Activated effector memory CD4-positive, alpha-beta T cell treated with anti-CD3 and anti-CD28 coated beads, Interleukin-2, amount 50 U/mL, for 16 hours (primary cell): Measurements from ENCODE around the gene ALG1.
"Not testable (repeated sequence)": the region's sequence is repeated elsewhere in the genome, so short reads cannot be mapped to it uniquely, and the experiment has no call there.

Experiments
- DNase-seq: peaks from one replicate; pipeline ENCODE4 v3.0.0-alpha.2; 2020

ALG1 gene

DNA sequence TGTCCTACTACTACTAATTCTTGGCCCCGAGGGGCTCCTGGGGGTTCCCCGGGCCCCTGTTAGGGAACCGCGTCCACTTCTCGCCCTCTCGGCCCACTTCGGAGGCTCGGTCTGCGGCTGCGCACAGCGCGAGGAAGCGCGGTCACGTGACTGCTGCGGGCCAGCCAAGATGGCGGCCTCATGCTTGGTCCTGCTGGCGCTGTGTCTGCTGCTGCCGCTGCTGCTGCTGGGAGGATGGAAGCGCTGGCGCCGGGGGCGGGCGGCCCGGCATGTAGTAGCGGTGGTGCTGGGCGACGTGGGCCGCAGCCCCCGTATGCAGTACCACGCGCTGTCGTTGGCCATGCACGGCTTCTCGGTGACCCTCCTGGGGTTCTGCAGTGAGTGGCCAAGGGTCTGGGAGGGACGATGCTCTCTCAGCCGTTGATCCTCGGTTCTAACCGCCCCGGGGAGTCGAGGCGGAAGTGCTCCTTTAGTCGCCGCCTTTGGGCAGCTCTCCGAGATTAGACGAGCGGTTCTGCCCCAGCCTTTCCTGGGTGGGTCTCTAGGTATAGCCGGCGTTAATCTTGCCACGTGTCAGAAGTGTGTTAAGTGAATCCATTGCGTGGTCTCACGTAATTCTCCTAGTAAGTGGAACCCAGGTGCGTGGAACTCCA is at the start of gene ALG1:
Gene ALG1, plus strand, starts transcription at position 163 of the 653 bp plus-strand sequence. Its CDS starts 7 bp downstream, at position 170.
- peak; percentile 96 for DNase-seq

DNA sequence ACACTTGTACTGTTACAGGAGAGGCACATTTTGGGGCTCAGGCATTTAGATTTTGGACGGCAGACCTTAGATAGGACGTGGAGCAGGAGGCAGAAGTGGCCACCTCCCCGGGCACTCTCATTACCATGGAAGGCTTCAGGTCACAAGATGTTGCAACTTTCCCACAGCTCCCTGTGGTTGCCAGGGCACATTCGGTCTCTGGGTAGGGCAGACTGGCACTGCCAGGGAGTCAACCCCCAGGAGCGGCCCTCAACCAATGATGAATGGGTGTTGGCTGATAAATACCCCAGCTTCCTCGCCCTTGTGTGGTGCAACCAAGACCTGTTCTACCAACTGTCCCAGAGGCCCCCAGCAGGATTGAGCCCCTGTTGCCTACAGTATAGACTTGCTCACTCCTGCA is 49.1 kb upstream of the ALG1 start:
- DNase-seq, result no peak

- DNase-seq, result no peak
Observed at GRCh38 chr16:5024632-5025031, 47.0 kb upstream of the ALG1 start.

DNA sequence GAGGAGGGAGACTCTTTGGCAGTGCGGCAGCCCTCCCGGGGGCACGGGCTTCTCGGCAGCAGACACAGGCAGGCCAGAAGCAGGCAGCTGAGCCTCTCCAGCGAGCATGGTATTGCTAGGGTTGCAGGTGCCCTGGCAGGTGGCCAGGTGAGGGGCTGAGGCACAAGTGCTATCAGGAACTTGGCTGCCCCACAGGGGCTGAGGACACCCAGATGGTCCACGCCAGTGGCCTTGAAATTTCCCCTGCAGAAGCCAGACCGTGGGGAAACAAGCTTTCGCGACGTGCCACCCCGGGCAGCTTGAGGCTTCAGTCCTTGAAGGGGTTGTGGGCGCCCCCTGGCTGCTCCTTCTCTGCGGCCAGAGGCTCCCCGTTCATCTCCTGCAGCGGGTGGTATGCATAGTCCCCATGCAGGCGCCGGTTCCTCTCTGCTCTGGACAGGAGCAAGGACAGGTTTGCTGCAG is 46.4 kb upstream of the ALG1 start:
- DNase-seq, result no peak

- no peak for DNase-seq
Observed at GRCh38 chr16:5026664-5027063, 45.0 kb upstream of the ALG1 start.

DNA sequence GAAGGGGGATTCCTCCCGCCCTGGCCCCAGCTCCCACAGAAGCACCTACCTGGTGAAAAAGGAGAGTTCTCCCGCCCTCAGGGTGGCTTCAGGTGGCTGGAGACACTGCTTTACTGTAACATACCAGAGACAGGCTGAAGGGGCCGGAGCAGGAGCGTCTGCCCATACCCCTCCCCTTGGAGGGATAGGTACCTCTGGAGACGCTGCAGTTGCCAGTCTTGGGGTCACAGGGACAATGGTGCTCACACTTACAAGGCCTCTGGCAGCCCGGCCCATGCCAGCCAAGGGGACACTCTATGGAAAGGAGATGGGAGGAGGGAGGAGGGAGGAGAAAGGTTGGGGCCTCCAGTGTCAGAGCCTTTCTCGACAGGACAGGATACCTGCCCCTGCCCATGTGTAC is 44.6 kb upstream of the ALG1 start:
- DNase-seq, result no peak

DNA sequence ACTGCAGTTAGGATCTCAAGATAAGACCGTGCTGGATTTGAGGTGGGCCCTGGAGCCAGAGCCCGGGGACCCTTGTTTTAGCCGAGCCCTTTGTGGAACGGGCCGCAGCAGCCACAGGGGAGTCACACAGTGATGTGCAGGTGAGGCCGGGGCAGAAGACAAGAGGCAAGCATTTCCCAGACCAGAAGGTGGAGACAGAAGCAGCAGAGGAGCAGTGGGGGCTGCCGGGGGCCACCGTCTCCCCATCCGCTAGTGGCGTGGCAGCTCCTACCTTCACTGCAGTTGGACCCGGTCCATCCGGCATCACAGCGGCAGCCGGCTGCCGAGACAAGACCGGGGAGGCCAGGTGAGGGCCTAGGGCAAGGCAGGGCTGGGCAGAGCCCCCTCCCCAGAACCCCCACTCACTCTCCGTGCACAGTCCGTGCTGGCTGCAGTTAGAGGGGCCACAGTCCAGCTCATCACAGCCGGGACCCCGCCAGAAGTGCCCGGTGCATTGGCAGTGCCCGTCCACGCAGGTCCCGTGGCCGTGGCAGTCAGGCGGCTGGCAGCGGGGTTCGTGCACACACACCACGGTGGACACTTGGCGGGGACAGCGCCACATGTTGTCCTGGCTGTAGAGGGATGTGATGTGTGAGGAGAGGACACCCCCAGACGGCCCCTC is 43.9 kb upstream of the ALG1 start:
- DNase-seq, result no peak

DNA sequence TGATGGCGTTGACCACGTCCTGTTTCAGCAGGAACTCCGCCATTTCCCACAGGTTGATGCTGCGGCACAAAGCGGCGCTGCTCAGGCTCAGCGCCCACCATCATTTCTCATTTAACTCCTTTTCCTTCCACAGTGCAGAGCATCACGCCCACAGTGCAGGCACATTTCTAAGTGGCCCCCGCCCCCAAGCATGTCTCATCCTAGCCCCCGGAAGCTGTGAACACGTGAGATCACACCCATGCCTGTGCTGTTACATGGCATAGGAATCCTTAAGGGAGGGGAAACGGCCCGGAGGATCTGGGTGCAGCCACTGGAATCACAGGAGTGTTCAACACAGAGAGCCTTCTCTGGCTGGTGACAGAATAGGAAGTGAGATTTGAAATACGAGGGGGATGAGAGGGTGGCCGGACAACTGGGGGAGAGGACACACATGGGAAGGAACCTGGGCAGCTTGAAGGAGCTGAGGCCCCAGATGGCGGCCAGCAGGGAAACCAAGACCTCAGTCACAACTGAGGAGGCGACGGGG is 42.6 kb upstream of the ALG1 start:
- DNase-seq, result no peak

- no peak for DNase-seq
Observed at GRCh38 chr16:5030251-5030870, 41.3 kb upstream of the ALG1 start.

GRCh38 chr16:5031601-5032000 is 40.0 kb upstream of the ALG1 start:
- no peak for DNase-seq

DNA sequence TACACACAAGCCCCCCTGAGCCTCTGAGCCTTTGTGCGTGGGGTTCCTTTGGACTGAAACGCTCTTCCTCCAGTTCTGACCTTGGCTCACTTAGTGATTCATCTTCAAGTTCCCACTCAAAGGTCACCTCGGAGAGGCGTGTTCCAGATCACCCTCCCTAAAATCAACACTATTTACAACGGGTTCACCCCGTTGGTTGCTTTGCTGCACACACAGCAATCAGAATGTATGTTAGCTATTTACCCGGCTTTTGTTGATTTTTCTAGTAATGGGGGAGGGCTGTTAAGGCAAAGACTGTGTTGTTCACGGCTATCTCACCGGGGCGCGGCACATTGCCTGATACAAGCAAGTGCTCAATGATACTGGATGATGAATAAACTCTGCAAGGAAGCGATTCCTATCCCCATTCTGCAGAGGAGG is 38.9 kb upstream of the ALG1 start:
- DNase-seq, result no peak

DNA sequence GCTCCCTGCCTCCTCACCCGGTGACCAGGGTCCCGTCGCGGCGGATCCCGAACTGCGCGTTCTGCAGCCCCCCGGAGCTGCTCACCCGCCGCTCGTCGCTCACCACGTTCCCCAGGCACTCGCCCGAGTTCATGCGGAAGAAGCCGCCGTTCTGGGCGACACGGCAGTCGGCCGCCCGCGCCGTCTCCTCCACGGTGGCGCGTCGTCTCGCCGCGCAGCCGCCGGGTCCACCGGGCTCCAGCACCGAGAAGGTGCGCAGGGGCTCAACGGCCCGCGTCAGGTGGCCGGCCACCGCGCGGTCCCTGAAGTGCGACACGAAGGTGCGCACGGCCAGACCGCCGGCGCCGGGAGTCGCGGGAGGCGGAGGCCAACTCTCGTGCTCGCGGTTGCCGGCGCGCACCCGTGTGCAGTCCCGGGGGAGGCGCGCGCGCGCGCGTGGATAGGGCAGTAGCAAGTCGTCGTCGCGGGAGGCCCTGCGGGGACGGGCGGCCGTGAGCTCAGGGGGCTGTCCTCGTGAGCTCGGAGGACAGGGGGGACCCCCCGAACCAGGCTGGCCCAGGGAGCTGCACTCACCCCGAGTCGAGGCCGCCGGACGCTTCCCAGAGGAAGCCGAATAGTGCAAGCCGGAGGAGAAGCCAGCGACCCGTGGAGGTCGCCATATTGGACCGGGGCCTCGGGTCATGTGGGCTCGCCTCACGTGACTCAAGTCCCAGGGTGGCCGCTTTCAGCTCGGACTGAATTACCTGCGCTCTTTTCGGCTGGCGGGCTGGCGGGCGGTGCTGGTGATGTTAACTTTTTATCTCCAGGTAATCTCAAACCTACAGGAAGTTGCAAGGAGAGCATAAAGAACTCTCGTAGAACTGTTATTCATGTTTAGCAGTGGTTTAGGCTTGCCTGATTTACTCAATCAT is 38.1 kb upstream of the ALG1 start, which contains the start of gene NAGPA:
Gene NAGPA, minus strand, starts transcription at position 680 of the 911 bp plus-strand sequence. Its CDS starts 21 bp downstream, at position 659.
- peak; percentile 94 for DNase-seq

DNA sequence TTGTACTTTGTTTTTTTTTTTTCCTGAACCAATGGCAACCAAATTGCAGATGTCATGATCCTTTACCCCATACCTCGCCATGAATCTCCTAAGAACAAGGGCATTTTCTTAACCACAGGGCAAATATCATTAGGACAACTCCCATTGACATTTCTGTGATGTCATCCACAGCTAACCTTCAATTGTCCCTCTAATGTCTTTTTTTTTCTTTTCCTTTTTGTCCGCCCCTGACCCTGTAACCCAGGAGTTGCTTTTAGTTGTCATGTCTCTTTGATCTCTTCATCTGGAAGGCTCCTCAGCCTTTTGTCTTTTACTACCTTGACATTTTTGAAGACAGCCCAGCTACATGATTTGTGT is 37.5 kb upstream of the ALG1 start:
- no peak for DNase-seq

DNA sequence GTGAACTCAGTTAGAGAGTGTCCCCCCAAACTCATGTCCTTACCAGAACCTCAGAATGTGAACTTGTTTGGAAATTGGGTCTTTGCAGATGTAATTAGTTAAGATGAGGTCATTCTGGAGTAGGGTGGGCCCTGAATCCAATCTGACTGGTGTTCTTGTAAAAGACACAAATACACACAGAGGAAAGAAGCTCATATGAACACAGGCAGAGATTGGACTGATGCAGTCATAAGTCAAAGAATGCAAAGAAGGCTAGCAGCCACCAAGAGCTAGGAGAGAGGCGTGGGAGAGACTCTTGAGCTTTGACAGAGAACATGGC is 35.8 kb upstream of the ALG1 start:
- DNase-seq, result no peak

DNA sequence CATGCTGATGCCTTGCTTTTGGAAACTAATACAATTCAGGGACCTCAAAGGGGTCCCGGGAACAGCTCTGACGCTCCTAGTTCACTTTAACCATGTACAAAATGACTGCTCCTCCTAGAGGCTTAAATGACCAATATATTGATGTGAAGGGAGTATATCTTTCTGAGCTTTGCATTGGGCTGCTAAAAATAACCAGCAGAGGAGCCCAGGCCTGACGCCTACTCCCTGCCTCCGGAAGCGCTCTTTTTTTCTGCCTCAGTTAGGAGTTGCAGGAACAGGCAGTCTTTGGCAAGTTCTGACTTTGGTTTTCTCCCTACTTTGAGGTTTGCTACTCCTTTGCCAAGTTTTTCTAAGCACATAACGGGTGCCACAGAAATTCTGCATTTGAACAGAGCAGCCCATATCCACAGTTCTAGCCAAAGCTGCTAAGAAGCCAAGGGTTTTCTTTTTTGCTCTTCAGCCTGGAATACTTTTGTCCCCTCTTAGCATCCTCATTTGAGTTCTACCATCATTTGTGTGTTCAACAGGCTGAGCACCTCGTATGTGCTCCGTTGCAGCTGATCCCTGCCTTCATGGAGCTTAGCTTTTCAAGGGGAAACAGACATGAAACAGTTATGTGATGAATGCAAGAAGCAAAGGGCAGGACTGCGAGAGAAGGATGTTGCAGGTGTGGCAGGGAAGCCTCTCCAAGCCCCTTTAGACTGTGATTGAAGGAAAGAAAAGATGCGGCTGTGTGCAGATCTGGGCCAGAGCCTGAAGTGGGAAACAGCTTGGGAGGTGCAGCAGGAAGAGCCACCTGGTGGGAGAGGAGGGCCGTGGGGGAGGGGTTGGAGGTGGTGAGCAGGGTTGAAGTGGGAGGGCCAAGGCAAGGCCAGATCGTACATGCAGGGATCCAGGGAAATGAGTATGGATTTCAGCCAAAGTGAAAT is 35.2 kb upstream of the ALG1 start:
- DNase-seq, result no peak

DNA sequence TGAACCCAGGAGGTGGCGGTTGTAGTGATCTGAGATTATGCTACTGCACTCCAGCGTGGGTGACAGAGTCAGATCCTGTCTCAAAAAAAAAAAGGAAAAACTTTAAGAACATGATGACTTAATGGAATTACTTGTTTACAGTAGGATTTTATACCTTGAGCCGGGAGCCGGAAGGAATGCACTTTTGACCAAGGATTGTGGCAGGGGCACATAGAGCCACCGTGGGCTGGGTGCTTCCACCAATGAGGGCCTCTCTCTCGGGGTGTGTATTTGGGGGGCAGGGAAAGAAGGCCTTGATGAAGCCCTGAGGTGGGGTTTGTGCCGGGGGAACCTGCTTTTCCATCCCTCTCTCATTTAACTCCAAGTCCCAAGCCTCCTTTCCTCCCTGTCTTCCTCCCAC is 31.2 kb upstream of the ALG1 start:
- no peak for DNase-seq

GRCh38 chr16:5041600-5042133 is 30.0 kb upstream of the ALG1 start:
- DNase-seq, result no peak

DNA sequence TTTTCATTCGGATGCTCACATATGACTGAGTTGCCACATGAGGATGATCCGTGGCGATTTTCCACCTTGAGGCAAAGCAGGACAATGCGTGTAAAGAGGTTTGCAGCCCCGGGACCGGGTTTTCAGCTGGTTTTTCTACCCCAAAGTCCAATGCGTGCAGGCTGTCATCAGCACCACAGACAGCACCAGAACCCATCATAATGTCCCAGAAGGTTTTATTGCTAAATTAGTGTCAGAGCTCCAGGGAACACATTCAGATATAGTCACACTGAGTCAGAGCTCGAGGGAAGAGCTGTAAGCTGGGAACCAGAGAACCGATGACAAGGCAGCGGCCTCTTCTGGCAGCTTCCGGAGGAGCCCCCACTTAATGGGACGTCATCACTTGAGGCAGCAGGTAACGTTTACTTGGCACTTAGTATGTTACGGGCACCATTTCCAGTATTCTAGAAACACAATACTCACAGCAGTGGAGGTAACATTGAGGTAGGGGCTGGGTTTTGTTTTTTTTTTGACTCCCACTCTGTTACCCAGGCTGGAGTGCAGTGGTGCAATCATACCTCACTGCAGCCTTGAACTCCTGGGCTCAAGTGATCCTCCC is 29.0 kb upstream of the ALG1 start:
- DNase-seq, result no peak

DNA sequence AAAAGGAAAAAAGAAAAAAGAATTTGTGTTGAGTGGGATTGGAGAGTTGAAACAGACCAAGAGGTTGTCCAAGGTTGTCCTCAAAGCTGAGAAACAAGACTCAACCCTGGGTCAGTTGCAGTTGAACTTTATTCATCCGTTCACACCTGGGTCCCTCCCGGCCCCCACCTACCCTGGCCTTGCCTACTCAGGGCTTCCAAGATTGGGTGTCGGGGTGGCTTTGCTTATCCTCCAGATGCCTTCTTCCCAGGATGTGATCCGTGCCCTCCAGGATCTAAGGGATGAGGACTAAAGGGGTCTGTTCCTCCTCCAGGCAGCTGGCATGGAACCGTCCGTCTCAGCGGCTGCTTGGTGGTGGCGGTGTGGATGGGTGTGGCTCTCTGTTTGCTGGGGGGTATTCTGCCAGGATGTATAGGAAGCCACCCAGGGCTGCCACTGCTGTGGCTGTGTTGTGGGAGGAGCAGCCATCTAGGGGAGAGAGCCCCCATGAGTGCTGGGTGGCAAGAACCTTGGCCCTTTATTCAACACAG is 27.6 kb upstream of the ALG1 start:
- no peak for DNase-seq

DNA sequence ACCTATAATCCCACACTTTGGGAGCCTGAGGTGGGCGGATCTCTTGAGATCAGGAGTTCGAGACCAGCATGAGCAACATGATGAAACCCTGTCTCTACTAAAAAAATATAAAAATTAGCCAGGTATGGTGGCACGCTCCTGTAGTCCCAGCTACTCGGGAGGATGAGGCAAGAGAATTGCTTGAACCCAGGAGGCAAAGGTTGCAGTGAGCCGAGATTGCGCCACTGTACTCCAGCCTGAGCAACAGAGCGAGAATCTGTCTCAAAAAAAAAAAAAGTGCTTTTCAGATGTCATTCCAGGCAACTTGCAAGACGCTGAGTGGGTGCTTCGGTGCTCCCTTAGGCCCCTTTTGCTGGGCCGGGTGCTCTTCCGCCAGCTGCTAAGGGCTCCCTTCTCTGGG is 27.1 kb upstream of the ALG1 start:
- not testable (repeated sequence) for DNase-seq
